Calu3 (cell line): Measurements from ENCODE around the gene HTRA2. TPM values are rescaled to one million over a fixed set of nuclear protein-coding genes. Genes with fewer than 3 reads are reported as not detected.

Experiments
- BruUV-seq: library from RNA; stranded (reverse); fragments of 400-500 nt; replicated peaks from 2 replicates; lab custom pipeline; 2021; lab: Mats Ljungman, UMichigan
- CTCF ChIA-PET: fragments of 300-600 bp; sonication (Branson Sonifier 250); formaldehyde crosslinking; loops from one replicate; lab custom pipeline; 2022; ENCODE audit warnings: antibody characterized with exemption; lab: Charles Lee
- DNase-seq: peaks from one replicate; pipeline ENCODE4 v3.0.0; 2022
- H3K27ac Mint-ChIP-seq: one replicate; pipeline ENCODE4 v1.8.0; 2022; ENCODE audit warnings: mixed read lengths; ENCODE audit not compliant: unreplicated experiment
- H3K27me3 Mint-ChIP-seq: one replicate; pipeline ENCODE4 v1.8.0; 2022; ENCODE audit warnings: mixed read lengths; ENCODE audit not compliant: unreplicated experiment
- H3K36me3 Mint-ChIP-seq: one replicate; pipeline ENCODE4 v1.8.0; 2022; ENCODE audit warnings: mild to moderate bottlenecking, moderate library complexity, mixed read lengths; ENCODE audit not compliant: insufficient read depth, unreplicated experiment
- H3K4me1 Mint-ChIP-seq: one replicate; pipeline ENCODE4 v1.8.0; 2022; ENCODE audit warnings: mild to moderate bottlenecking, low read depth, mixed read lengths; ENCODE audit not compliant: unreplicated experiment
- H3K4me3 Mint-ChIP-seq: one replicate; pipeline ENCODE4 v1.8.0; 2022; ENCODE audit warnings: mild to moderate bottlenecking, low read depth, moderate library complexity, mixed read lengths; ENCODE audit not compliant: unreplicated experiment
- H3K9me3 Mint-ChIP-seq: one replicate; pipeline ENCODE4 v1.8.0; 2022; ENCODE audit warnings: low read depth, mixed read lengths; ENCODE audit not compliant: unreplicated experiment
- CTCF ChIP-seq: fragments of 200-600 bp; IDR thresholded peaks from one replicate; pipeline ENCODE4 v1.8.0; 2022; ENCODE audit warnings: antibody characterized with exemption; ENCODE audit not compliant: unreplicated experiment
- intact Hi-C: fragments of 100-400 bp; cut with micrococcal nuclease; formaldehyde crosslinking; loops from one replicate; pipeline ENCODE4 v1.10.0; 2022; ENCODE audit not compliant: unreplicated experiment
- total RNA-seq: library from RNA; stranded (reverse); gene quantifications from 2 replicates; pipeline ENCODE4 v1.2.3, GENCODE V29; 2022

HTRA2 gene
- total RNA-seq, 1 experiment from 2014 or later: 26.3 TPM

GRCh38 chr2:74515271-74515980 lies 14.3 kb upstream of the HTRA2 start:
- intact Hi-C loops: no loop called here
- CTCF ChIA-PET: no interaction called here
- H3K36me3 Mint-ChIP-seq: peaks cover 8% of the 10 kb centered on the region
- no peak overlapping the region for H3K27ac Mint-ChIP-seq
- no peaks in the 10 kb centered on the region for H3K4me1 Mint-ChIP-seq
- TF ChIP-seq CTCF: no peak
- no peaks in the 10 kb centered on the region for H3K9me3 Mint-ChIP-seq
- H3K4me3 Mint-ChIP-seq: no peak overlapping the region
- BruUV-seq: no TSS peak
- H3K27me3 Mint-ChIP-seq: peaks cover 92% of the 10 kb centered on the region
- DNase-seq: no peak

DNA sequence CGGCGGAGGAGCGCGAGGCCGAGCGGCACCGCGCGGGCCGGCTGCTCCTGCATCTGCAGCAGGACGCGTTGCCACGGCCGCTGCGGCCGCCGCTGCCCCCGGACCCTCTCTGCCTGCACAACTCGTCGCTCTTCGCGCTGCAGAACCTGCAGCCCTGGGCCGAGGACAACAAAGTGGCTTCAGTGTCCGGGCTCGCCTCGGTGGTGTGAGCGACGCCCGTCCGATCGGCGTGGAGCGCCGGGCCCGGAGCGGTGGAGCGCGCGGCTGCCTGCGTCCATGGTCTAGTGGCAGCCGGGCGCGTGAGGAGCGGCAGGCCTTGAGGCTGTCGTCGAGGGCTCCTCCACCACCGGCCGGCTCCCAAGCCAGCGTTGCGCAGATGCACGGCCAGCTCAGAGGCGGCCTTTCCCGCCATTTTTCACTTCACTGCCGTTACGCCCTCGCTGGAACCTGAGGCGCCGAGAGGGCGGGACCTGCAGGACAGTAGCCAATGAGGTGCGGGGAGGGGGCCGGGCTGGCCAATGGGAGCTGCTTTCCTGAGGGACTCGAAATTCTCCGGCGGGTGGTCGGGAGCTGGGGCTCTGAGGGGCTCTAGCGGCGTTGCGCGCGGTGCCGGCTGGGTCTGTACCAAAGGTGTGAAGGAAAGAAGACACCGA lies 13.6 kb upstream of the HTRA2 start:
- Mint-ChIP-seq H3K36me3 (peaks cover 8% of the 10 kb centered on the region), H3K4me1 (no peaks in the 10 kb centered on the region), H3K9me3 (no peaks in the 10 kb centered on the region), H3K27me3 (peaks cover 92% of the 10 kb centered on the region), H3K27ac (no peak overlapping the region), H3K4me3 (no peak overlapping the region)
- no peak for TF ChIP-seq CTCF
- intact Hi-C loops: no loop called here
- CTCF ChIA-PET: no interaction called here
- no peak for DNase-seq
- no TSS peak for BruUV-seq

- Mint-ChIP-seq H3K4me3 (no peak overlapping the region), H3K36me3 (peaks cover 8% of the 10 kb centered on the region), H3K27me3 (peaks cover 92% of the 10 kb centered on the region), H3K27ac (no peak overlapping the region), H3K4me1 (no peaks in the 10 kb centered on the region), H3K9me3 (no peaks in the 10 kb centered on the region)
- TF ChIP-seq CTCF: no peak
- CTCF ChIA-PET: no interaction called here
- intact Hi-C loops: no loop called here
- no peak for DNase-seq
- BruUV-seq: no TSS peak
Observed at GRCh38 chr2:74516650-74517049, 13.1 kb upstream of the HTRA2 start.

GRCh38 chr2:74522516-74522915 lies 7.2 kb upstream of the HTRA2 start:
- Mint-ChIP-seq H3K27me3 (peaks cover 53% of the 10 kb centered on the region), H3K27ac (no peak overlapping the region), H3K4me1 (no peaks in the 10 kb centered on the region), H3K36me3 (peaks cover 19% of the 10 kb centered on the region), H3K9me3 (no peaks in the 10 kb centered on the region), H3K4me3 (no peak overlapping the region)
- intact Hi-C loops: no loop called here
- DNase-seq: no peak
- TF ChIP-seq CTCF: no peak
- no TSS peak for BruUV-seq
- CTCF ChIA-PET: no interaction called here
